HepG2 (cell line): ENCODE measurements around the gene EIF3A. TPM values are rescaled to one million over a fixed set of nuclear protein-coding genes. Genes with fewer than 3 reads are reported as not detected.

Experiments
- ARNT2 ChIP-seq: sonication (generic); formaldehyde crosslinking; IDR thresholded peaks from 2 replicates; pipeline ENCODE4 v1.8.0; 2022; ENCODE audit warnings: mild to moderate bottlenecking, low read depth, missing genetic modification reagents, moderate library complexity
- ATF4 ChIP-seq, 2 experiments: fragments of 450-650 bp in 1 of 2; sonication (generic) in 1 of 2; formaldehyde crosslinking; IDR thresholded peaks; 2 replicates each; pipeline versions ENCODE4 v1.5.0 to v1.8.0; 2020 to 2022; ENCODE audit warnings: mild to moderate bottlenecking in 1 of 2, missing genetic modification reagents in 1 of 2
- FOXA3 ChIP-seq: IDR thresholded peaks from 2 replicates; pipeline ENCODE4 v1.6.1; 2016; ENCODE audit warnings: missing genetic modification reagents, missing compliant biosample characterization
- KMT2B ChIP-seq: IDR thresholded peaks from 2 replicates; pipeline ENCODE4 v1.6.1; 2016; ENCODE audit warnings: missing genetic modification reagents, missing compliant biosample characterization
- SETDB1 ChIP-seq: sonication (generic); formaldehyde crosslinking; IDR thresholded peaks from 2 replicates; pipeline ENCODE4 v1.5.1; 2020; ENCODE audit warnings: missing genetic modification reagents, mild to moderate bottlenecking, borderline replicate concordance
- SP140L ChIP-seq: sonication (generic); formaldehyde crosslinking; IDR thresholded peaks from 2 replicates; pipeline ENCODE4 v1.4.0; 2020; ENCODE audit warnings: missing genetic modification reagents, borderline replicate concordance
- TARDBP ChIP-seq: sonication (generic); formaldehyde crosslinking; IDR thresholded peaks from 2 replicates; pipeline ENCODE4 v1.8.0; 2022; ENCODE audit warnings: mild to moderate bottlenecking, missing genetic modification reagents
- TCF12 ChIP-seq, 2 experiments: fragments of 450-650 bp in 1 of 2; sonication (generic) in 1 of 2; formaldehyde crosslinking in 1 of 2; IDR thresholded peaks; 2 replicates each; pipeline versions ENCODE4 v1.6.1 to v1.8.0; 2017 to 2022; ENCODE audit warnings: antibody characterized with exemption in 1 of 2, mild to moderate bottlenecking in 1 of 2, missing genetic modification reagents in 1 of 2, moderate library complexity in 1 of 2
- TFDP1 ChIP-seq: IDR thresholded peaks from 2 replicates; pipeline ENCODE4 v1.6.1; 2016; ENCODE audit warnings: missing compliant biosample characterization, missing genetic modification reagents, borderline replicate concordance
- ZBTB7A ChIP-seq: sonication (generic); formaldehyde crosslinking; IDR thresholded peaks from 2 replicates; pipeline ENCODE4 v1.8.0; 2022; ENCODE audit warnings: mild to moderate bottlenecking, missing genetic modification reagents
- ZNF879 ChIP-seq: sonication (generic); formaldehyde crosslinking; IDR thresholded peaks from 2 replicates; pipeline ENCODE4 v1.8.1; 2023; ENCODE audit warnings: missing genetic modification reagents
- polyA plus RNA-seq, 8 experiments: library from polyadenylated mRNA; depleted of rRNA in 3 of 8; stranded (reverse) in 7 of 8; unstranded in 1 of 8; fragments of >200 nt; fragmentation: Illumina TruSeq in 4 of 8; extraction: Trizol in 4 of 8; gene quantifications; 2 replicates each; pipeline versions ENCODE4 v1.2.1 to v1.2.3, GENCODE V29; 2011 to 2016; ENCODE audit warnings: low read depth in 4 of 8, missing spikeins in 1 of 8, mixed read lengths in 1 of 8; ENCODE audit not compliant: insufficient read depth in 1 of 8
- total RNA-seq, 5 experiments: library from RNA; depleted of rRNA; stranded (reverse); fragments of >200 nt; fragmentation: Illumina TruSeq; extraction: Trizol; gene quantifications; 2 replicates each; pipeline ENCODE4 v1.2.3, GENCODE V29; 2016; ENCODE audit warnings: low read depth in 1 of 5
- TF ChIP-seq, protein P1 (sequence below): sonication (generic); formaldehyde crosslinking; IDR thresholded peaks from 2 replicates; pipeline ENCODE4 v1.4.0; 2020; ENCODE audit warnings: mild to moderate bottlenecking, missing genetic modification reagents

EIF3A gene
- total and polyA plus RNA-seq, 2 of the 13 experiments (the other 11 are each of a cell fraction or from before 2014, with no cell fraction given) = 25.6 to 117 TPM

GRCh38 chr10:119079599-119080520 is 757 bp downstream of the EIF3A start (continued):
- TF ChIP-seq FOXA3 (CRISPR knock-in tag) (no peak), TARDBP (CRISPR knock-in tag) (no peak), TFDP1 (CRISPR knock-in tag) (no peak), ZBTB7A (CRISPR knock-in tag) (0 out of 2 replicates have a peak, but pooled peaks have one; percentile 8), ARNT2 (CRISPR knock-in tag) (no peak), SETDB1 (CRISPR knock-in tag) (no peak), KMT2B (no peak), SP140L (CRISPR knock-in tag) (no peak), TCF12 (IDR thresholded peaks at IDR 0.05) (no peak), TCF12 (CRISPR knock-in tag; IDR thresholded peaks at IDR 0.05) (no peak), ZNF879 (CRISPR knock-in tag) (no peak; the same call in 1 of the 2 replicates), ATF4 (CRISPR knock-in tag; IDR thresholded peaks at IDR 0.05) (no peak)
- TF ChIP-seq, protein P1, sequence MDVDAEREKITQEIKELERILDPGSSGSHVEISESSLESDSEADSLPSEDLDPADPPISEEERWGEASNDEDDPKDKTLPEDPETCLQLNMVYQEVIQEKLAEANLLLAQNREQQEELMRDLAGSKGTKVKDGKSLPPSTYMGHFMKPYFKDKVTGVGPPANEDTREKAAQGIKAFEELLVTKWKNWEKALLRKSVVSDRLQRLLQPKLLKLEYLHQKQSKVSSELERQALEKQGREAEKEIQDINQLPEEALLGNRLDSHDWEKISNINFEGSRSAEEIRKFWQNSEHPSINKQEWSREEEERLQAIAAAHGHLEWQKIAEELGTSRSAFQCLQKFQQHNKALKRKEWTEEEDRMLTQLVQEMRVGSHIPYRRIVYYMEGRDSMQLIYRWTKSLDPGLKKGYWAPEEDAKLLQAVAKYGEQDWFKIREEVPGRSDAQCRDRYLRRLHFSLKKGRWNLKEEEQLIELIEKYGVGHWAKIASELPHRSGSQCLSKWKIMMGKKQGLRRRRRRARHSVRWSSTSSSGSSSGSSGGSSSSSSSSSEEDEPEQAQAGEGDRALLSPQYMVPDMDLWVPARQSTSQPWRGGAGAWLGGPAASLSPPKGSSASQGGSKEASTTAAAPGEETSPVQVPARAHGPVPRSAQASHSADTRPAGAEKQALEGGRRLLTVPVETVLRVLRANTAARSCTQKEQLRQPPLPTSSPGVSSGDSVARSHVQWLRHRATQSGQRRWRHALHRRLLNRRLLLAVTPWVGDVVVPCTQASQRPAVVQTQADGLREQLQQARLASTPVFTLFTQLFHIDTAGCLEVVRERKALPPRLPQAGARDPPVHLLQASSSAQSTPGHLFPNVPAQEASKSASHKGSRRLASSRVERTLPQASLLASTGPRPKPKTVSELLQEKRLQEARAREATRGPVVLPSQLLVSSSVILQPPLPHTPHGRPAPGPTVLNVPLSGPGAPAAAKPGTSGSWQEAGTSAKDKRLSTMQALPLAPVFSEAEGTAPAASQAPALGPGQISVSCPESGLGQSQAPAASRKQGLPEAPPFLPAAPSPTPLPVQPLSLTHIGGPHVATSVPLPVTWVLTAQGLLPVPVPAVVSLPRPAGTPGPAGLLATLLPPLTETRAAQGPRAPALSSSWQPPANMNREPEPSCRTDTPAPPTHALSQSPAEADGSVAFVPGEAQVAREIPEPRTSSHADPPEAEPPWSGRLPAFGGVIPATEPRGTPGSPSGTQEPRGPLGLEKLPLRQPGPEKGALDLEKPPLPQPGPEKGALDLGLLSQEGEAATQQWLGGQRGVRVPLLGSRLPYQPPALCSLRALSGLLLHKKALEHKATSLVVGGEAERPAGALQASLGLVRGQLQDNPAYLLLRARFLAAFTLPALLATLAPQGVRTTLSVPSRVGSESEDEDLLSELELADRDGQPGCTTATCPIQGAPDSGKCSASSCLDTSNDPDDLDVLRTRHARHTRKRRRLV = 0 out of 2 replicates have a peak, but pooled peaks have one; percentile 37
